Glomerular visceral epithelial cell (primary cell): ENCODE data around the gene MRPS27.

Source experiments
- DNase-seq: peaks from one replicate; pipeline ENCODE4 v3.0.0-alpha.2; 2016; ENCODE audit errors: extremely low spot score

MRPS27 gene

DNA sequence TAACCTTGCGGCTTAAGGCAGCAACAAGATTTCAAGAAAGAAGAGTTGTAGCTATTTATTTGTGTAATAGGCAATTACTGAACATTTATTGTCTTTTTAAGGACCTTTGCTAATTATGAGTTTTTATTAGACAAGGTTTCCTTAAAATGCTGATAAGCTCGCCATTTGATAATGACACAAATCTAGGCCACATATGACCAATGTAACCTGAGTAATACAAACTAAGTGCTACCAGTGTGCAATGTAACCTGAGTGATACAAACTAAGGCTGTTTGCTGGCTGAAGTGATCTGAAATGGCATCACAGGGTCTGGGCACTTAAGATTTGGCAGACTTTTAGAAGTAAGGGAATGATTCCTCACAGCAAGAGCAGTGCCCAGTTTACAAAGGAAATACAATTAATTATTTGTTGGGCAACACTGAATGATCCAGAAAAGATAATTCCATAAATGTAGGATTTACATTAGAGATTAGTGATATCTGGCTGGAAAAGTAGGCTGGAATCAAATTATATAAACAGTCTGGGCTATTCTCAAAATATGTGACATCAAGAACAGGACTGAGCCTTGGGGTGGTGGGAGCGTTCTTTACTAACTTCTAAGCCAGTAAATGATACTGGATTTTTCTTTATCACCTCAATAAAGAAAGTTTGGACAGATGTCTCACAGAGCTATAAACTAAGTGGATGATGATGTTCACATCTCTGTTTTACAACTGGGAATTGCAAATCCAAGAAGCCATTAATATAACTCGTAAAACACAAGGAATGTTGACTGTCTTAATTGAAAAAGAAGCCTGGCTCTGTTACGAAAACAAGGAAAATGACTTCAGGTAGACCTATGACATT lies 54.8 kb downstream of the MRPS27 start:
- no peak for DNase-seq

DNA sequence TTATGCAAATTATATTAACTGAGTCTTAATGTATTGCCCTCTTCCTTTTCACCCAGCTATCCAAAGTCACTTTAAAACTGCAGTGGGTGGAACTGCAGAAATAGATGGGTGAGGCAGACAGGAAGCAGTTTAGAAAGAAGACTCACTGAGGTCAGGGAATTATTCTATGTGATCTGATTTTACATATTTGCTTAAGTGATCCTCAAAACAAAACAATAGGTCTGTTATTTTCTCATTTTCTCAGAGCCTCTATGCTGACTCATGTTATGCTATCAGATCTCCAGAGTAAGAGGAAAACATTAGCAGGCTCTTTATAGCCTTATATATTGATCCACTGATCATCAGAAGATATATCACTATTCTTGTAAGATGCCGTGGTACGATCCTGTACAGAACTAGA lies 63.5 kb downstream of the MRPS27 start:
- DNase-seq = no peak

DNA sequence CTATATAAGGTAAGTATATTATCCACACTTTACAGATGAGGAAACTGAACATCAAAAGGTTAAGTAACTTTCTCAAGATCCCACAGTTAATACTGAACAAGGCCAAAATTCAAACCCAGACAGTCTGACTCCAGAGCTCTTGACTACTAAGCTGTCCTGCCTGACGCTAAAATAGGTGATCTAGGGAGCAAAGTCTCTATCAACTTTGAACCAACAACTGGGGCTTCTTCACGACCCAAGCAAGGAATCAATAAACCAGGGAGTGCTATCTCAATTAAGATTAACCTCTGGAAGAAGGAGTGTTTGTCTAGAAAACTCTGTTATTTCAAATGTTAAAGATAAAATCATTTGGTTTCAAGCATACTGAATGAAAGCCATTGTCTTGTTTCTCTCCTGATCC lies 64.4 kb downstream of the MRPS27 start:
- no peak for DNase-seq

DNA sequence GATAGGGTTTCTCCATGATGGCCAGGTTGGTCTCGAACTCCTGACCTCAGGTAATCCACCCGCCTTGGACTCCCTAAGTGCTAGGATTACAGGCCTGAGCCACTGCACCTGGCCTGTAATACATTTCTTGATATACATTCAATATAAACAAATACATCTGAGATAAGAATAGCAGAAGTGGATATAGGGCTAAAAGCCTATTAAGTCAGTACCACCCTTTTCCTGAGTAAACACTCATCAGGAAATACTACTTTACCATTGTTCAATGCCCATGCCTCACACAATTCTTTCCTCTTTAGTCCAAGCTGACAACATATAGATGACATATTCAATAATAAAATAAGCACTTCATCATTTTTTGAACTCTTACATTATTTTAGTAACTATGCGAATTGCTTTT lies 64.8 kb downstream of the MRPS27 start:
- no peak for DNase-seq

DNA sequence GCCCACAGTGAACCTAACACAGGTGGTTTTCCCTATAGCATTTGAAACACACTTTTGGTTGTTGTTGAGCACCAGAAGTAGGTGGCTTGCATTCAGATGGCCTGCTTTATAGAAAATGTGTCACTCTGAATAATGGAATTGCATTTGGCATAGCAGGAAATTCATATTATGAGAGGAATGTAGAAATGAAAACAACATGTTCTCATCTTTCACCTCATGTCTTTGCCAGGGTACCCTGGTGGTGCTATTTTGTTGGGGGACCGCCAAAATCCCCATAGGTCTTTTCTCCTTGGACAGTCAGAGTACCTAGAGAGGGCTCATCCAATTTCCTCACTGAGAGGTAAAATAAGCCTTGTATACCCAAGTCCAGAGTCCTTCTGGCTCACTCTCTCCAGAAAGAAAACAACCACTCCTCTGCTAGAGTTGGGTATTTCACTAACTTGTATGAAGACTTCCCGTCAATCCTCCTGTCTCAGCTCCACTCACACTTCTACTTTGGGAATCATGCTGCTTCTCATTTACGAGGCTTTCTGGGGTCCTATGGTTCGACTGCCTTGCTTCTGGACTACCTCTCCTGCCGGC lies 67.4 kb downstream of the MRPS27 start:
- no peak for DNase-seq

DNA sequence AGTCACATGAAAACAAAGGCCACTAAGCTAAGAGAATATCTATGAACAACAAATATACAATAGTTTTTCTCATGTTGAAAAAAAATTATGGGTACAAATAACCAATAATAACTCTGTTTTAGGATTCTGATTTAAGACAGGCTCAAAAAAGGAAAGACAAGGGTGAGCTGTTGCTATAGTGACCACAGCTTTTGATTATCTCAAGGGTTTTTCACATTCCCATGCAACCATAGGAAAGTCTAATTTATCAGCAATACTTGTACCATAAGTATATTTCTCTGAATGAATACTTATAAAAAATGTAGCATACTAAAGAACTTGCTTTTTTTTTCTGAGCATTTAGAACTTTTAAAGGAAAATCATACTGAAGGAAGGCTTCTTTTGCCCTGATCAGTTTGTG lies 68.0 kb downstream of the MRPS27 start:
- no peak for DNase-seq

DNA sequence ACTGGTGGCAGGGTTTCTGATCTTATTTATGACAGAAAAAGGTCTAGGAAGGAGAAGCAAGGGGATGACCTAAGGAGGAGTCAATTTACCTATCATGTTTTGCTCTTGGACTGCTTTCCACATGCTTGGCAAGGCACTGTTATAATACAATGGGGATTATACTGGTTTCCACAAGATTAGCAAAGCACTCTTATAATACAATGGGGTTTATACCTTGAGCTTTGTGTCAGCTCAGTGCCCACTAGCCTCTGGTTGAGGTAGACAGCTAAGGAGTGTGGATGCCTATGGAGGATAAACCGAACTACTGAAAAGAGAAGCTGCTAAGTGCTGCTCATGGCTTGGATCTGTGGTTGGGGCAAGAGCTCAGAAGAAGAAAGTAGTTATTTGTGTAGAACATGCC lies 68.7 kb downstream of the MRPS27 start:
- DNase-seq = no peak

DNA sequence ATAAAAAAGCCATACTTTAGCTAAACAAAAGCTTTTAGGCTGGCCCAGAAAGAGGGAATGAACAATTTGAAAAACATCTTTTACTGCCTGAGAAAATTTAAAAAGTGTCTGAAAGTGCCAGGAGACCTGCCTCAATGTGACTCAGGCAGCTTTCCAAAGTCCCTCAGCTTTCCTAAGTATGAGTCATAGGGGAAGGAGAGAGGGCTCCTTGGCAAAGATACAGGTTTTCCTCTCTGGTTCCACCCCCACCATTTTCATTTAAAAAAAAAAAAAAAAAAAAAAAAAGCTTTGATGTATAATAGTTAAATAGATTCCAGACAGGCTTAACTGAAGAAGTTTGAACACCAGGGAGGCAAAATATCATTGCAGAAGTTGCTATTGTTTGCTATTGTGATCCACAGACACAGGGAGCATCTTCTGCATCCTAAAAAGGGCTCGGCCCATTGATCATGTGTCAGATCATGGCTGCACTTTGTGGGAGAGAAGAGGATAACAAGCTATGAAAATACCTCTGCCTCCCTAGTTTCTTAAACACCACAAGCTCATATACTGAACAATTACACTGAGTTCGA lies 71.5 kb downstream of the MRPS27 start:
- DNase-seq = peak; percentile 84

DNA sequence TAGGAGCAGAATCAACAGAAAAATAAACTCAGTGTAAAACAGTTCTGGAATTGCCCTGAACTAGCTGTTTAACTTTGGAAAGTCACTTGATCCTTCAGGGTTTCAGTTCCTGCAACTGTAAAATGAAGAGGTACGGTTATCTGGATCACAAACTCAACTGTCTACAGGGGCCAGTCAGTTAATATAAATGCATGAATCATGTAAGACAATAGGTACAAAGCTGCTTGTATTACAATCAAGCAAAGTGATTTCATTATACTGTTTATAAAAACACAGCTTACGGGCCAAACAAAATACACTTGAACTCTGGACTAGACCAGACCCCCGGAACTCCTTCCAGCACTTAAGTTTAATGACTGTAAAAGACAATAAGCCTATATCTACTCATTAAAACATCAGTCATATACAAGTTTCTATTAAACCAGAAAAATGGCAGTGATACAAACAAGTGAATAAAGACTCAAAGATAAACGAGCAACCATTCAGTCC lies 73.0 kb downstream of the MRPS27 start:
- no peak for DNase-seq

DNA sequence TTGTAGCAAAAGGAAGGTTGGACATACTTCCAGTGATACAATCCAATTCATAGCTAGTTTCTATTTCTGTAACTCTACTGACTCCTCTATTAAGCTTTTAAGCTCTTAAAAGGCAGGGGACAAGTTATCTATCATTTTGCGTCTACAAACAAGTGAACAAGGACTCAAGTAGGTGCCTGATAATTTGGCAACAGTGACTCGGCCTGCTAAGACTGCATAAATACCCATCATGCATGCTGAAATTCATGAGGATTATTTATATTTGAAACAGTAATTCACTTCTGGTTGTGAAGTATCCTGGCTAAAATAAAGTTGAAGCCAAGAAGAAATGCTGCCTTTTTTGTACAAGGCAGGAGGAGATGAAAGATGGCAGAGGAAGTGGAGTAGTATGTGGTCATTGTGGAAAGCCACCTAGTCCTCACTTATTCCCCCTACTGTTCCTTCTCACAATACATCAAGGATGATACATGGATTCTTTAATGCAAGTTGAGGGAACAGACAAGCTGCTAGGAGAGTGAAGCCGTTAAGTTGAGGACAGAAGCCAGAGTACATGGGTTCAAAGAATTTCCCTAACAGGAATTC lies 74.0 kb downstream of the MRPS27 start:
- no peak for DNase-seq

DNA sequence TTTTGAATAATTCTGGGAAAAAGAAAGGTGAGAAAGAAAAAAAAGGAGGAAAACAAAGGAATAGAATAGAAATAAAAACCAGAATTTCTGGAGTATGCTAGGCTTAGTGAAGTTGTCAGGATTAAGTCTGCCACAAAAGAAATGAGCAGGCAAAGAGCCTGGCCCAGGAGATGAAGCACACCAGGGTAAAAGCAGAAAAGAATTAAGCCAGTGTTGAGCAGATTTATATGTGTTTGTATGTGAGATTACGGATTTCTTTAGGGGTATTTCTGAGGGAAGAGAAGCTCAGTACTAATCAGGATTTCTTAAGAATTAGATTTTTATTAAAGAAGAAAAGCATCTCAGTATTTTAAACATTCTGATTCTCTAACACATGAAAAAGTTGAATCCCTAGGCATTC lies 74.5 kb downstream of the MRPS27 start:
- no peak for DNase-seq

DNA sequence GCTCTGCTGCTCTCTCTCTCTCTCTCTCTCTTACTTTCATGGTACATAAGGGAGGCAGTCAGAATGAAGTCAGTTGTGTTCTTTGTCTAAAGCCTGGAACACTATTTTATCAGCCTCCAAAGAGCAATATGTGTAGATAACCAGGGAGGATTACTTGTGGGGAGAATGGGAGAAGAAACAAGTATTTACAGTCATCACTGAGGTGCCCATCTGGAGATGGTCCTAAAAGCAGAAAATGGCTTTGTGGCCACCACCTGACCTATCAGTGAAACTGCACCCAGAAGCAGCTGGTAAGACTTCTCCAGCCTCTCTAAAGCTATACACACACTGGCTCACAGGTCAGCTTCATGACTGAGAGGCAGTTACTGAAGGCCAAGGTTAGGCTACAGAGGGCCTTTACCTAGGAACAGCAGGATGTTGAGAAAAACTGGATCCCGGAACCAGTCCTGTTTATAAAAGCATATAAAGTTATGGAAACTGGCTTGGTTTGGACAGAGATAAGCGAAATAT lies 75.1 kb downstream of the MRPS27 start:
- peak; percentile 57 for DNase-seq

DNA sequence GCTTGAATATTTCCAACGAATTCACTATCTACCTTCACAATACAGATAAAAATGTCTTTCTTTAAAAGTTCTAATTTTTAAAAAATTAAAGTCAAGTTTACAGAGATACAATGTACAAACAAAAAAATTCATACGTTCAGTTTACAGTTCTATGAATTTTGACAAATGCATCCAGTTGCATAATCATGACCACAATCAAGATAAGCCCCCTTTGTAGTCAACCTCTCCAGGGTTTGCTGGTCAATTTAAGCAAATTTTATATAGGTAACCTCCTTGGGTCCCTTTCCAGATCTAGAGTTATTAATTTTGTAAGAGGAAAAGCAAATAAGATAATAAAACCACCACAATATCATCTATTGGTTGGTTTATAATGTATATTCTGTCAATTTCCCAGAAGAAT lies 76.3 kb downstream of the MRPS27 start:
- no peak for DNase-seq

DNA sequence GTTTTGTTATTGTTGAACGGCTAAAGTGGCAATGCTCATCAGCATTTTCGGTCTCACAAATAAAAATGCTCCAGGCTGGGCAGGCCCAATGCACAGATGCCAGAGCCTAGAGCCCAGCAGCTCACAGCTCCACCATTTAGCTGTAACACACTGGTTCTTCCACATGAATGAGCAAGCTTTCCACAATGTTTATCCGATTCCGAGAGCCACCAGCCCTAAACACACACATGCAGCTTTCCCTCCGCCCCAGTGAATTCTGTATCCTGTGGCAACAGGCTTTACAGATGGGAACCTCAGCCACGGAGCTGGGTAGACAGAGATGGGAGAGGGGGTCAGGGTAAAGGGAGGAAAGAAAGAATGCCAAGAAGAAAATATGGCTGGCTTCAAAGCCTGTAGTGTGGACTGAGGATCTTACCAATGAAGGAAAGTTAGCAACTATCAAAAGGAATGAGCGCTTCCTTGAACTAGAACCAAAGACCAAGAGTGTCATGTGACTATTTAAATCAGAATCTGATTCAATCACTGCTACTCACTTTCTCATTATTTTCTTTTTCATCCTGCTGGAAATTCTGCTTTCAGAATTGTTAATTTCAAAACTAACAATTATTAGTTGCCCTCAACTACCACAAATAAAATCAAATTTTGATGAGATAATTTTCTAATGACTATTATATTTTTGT lies 77.1 kb downstream of the MRPS27 start:
- DNase-seq = peak; percentile 55

DNA sequence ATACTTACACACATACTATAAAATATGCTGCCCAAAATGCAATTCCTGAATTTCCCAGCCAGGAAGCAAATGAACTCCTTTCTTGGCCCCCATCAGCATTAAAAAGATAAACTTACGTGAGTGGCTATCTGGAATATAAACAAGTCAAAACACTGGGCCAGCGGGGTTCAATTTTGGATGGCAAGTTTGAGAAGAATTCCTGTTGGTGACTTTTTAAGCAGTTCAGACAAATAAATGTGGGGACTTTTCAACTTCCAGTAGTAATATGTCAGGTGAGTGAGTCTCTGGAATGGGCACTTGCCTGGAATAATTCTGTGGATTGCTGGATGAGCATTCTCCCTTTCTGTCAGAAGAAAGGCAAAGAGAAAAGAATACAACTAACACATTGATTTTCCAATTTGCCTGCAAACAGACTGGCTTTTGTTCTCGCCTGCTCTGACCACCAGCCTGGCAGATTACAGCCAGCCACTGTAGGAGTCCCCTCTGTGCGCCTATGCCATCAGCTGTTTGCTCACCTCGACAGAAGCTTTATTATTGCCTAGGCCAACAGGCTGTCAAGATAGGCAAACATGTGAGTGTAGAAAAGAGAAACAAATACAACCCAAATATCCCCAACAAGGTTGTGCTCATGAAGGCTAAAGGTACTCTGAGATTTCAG lies 78.6 kb downstream of the MRPS27 start:
- DNase-seq = no peak

DNA sequence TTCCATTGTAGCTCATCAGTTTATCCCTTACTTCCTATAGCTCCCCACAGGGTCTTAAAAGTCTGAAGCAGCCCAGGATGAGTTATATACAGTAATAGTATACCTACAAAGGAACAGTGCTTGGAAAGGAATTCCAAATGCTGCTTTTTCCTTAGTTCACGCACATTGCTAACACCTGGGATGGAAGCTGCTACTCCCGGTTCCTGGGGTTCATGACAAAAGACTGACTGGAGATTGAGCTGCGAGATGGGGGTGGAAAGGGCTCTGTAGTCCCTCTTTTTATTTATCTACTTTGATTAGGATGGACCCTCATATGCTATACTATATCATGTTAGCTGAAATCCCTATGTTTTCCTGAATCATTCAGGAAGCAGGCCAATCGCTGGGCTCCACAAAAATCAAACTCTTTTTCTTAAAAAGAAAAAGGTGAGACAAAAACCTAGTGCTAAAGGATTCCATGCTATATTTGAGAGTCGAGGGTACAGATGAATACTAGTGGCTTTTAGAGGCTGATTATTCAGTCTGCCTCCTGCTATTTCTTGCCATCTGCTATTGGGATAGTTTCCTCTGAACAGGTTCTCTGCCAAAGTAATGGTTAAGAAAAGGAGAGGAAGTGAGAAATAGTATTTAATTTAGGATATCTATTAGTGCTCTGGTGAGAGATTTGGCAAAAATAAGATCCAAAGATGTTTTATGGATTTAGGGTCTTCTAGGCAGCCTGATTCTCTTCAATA lies 81.2 kb downstream of the MRPS27 start:
- DNase-seq = no peak

DNA sequence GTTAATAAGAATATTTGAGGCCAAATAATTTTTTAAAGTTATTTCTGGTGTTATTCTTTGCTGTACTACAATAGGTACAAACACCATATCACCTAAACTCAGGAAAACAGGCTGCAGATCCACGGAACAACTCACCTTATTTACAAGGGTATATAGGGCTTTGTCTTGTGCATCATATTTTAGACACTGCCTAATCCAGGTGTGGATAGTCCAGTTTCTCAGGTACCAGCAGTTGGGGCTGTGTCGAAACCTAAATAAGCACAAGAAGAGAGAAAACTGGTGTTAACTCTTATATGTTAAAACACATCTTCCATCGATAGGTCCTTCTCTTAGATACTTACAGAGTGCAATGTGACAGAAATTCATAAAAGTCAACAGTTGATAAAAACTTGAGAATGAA lies 82.2 kb downstream of the MRPS27 start:
- DNase-seq = no peak

DNA sequence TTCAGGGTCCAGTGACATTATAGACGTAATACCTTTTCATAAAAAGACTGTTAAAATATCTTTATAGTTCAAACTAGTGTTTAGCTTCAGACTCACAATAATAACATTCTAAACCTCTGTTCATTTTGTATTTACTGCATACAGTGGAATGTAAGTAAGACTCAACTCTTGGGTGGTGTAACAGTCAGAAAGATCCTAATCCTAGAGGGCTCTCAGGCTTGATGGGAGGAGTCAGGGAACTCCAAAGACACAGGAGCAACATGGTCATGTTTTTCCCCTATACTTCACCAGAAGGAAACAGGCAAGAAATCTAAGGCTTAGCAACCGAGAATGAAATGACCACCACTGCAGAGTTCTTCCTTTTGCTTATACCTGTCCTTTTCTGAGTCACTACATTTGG lies 82.6 kb downstream of the MRPS27 start:
- no peak for DNase-seq

DNA sequence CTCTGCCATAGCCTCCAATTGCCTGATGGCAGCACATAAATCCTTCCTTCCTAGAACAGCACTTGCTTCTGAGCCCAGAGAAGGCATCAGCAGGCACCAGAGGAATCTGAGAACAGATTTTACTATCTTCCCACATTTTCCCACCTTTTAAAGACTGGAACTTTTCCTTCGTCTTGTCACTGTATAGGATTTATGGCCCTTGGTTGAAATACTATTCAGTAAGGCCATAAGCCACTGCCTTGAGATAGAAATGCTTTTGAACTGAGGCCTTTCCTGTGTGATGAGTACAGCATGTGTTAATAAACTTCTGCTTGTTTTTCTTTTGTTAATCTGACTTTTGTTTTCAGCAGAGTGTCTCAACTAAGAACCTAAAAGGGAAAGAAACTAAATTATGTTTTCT lies 84.3 kb downstream of the MRPS27 start:
- DNase-seq = no peak

DNA sequence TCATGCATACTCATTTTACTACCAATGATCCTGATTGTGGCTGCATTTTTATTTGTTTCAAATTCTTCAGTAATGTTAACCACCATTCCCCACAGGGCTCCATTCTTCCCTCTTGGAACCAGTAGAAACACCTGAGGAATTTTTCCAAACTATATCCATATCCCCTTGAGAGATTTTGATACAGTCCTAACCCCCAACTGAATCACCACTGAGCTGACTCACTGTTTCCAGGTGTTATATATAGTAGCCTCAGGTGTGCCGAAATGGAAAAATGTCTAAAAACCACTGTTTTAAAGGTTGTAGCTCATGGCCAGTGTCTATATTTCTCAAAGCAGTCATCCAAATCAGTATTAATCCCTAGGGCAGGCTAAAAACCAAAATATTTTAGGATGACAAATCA lies 85.2 kb downstream of the MRPS27 start:
- DNase-seq = no peak

DNA sequence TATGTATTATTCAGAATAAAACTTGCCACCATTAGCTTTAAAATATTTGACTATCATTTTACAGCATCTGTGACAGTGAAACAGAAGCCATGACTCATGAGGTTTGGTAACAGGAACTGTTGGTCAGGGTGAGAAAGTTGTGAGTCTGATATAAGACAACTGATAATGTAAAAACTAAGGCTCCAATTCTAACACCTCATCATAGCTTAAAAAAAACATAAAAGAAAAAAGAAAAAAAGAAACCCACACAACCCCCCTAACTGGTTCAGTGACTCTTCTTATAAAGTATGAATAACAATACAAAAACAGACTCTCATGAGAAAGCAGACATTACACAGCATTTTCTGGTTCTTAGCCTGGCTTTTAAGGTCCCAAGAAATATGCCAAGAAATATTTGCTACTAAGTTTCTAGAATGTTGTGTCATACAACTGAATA lies 85.8 kb downstream of the MRPS27 start:
- DNase-seq = peak; percentile 59
